Nephron progenitor cell (in vitro differentiated cells): ENCODE data around the gene KCNQ1OT1.

Source experiments
- DNase-seq: peaks from one replicate; pipeline ENCODE4 v3.0.0; 2021
- H3K27ac Mint-ChIP-seq: 2 replicates; pipeline ENCODE4 v1.8.0; 2021; ENCODE audit warnings: mild to moderate bottlenecking, moderate library complexity, mixed read lengths
- H3K27me3 Mint-ChIP-seq: 2 replicates; pipeline ENCODE4 v1.8.0; 2021; ENCODE audit warnings: mild to moderate bottlenecking, low read depth, mixed read lengths; ENCODE audit not compliant: poor library complexity
- H3K36me3 Mint-ChIP-seq: 2 replicates; pipeline ENCODE4 v1.8.0; 2021; ENCODE audit warnings: low read depth, mixed read lengths
- H3K4me1 Mint-ChIP-seq: 2 replicates; pipeline ENCODE4 v1.8.0; 2021; ENCODE audit warnings: mixed read lengths
- H3K4me3 Mint-ChIP-seq: 2 replicates; pipeline ENCODE4 v1.8.0; 2021; ENCODE audit warnings: mild to moderate bottlenecking, moderate library complexity, mixed read lengths
- H3K9me3 Mint-ChIP-seq: 2 replicates; pipeline ENCODE4 v1.8.0; 2021; ENCODE audit warnings: mild to moderate bottlenecking, moderate library complexity, mixed read lengths
- CTCF ChIP-seq: fragments of 200-600 bp; sonication (generic); IDR thresholded peaks from 2 replicates; pipeline ENCODE4 v1.5.0; 2021; ENCODE audit warnings: antibody characterized with exemption

The KCNQ1OT1 gene

GRCh38 chr11:2591805-2592204 is 108.0 kb downstream of the KCNQ1OT1 start:
- TF ChIP-seq CTCF: no peak
- H3K27me3 Mint-ChIP-seq: peaks cover 37% of the 10 kb centered on the region
- DNase-seq: no peak
- H3K4me1 Mint-ChIP-seq: peaks cover 16% of the 10 kb centered on the region
- H3K4me3 Mint-ChIP-seq: no peak overlapping the region
- peaks cover 40% of the 10 kb centered on the region for H3K9me3 Mint-ChIP-seq
- no peak overlapping the region for H3K27ac Mint-ChIP-seq
- H3K36me3 Mint-ChIP-seq: peaks cover 28% of the 10 kb centered on the region

- no peak for TF ChIP-seq CTCF
- Mint-ChIP-seq H3K4me3 (no peak overlapping the region), H3K36me3 (peaks cover 23% of the 10 kb centered on the region), H3K4me1 (peaks cover 21% of the 10 kb centered on the region), H3K27ac (no peak overlapping the region), H3K27me3 (peaks cover 32% of the 10 kb centered on the region), H3K9me3 (peaks cover 34% of the 10 kb centered on the region)
- DNase-seq: no peak
These were observed 108.6 kb downstream of the KCNQ1OT1 start for GRCh38 chr11:2590965-2591754.

- Mint-ChIP-seq H3K27me3 (peaks cover 28% of the 10 kb centered on the region), H3K4me3 (no peak overlapping the region), H3K9me3 (peaks cover 26% of the 10 kb centered on the region), H3K36me3 (peaks cover 16% of the 10 kb centered on the region), H3K4me1 (peaks cover 28% of the 10 kb centered on the region), H3K27ac (no peak overlapping the region)
- TF ChIP-seq CTCF: no peak
- DNase-seq: no peak
These were observed 109.4 kb downstream of the KCNQ1OT1 start for GRCh38 chr11:2590131-2590964.

GRCh38 chr11:2589538-2589934 is 110.3 kb downstream of the KCNQ1OT1 start:
- no peak for TF ChIP-seq CTCF
- H3K4me3 Mint-ChIP-seq: no peak overlapping the region
- no peak overlapping the region for H3K27ac Mint-ChIP-seq
- peaks cover 12% of the 10 kb centered on the region for H3K36me3 Mint-ChIP-seq
- peaks cover 28% of the 10 kb centered on the region for H3K4me1 Mint-ChIP-seq
- no peak for DNase-seq
- peaks cover 24% of the 10 kb centered on the region for H3K27me3 Mint-ChIP-seq
- peaks cover 18% of the 10 kb centered on the region for H3K9me3 Mint-ChIP-seq

GRCh38 chr11:2588809-2589537 is 110.8 kb downstream of the KCNQ1OT1 start:
- Mint-ChIP-seq H3K9me3 (peaks cover 12% of the 10 kb centered on the region), H3K27ac (no peak overlapping the region), H3K4me1 (peaks cover 28% of the 10 kb centered on the region), H3K36me3 (peaks cover 7% of the 10 kb centered on the region), H3K4me3 (no peak overlapping the region), H3K27me3 (peaks cover 22% of the 10 kb centered on the region)
- TF ChIP-seq CTCF: no peak
- DNase-seq: no peak
